HFFc6 (cell line): ENCODE results near the gene MPRIP. TPM values are rescaled to one million over a fixed set of nuclear protein-coding genes. Genes with fewer than 3 reads are reported as not detected.

Experiments
- DNase-seq: peaks from one replicate; pipeline ENCODE4 v3.0.0-alpha.2; 2018
- H3K27ac Mint-ChIP-seq: 2 replicates; pipeline ENCODE4 v1.8.0; 2020; ENCODE audit warnings: mild to moderate bottlenecking, mixed read lengths
- H3K27me3 Mint-ChIP-seq: 2 replicates; pipeline ENCODE4 v1.8.0; 2021; ENCODE audit warnings: mild to moderate bottlenecking, moderate library complexity, mixed read lengths; ENCODE audit not compliant: insufficient read depth
- H3K36me3 Mint-ChIP-seq: 2 replicates; pipeline ENCODE4 v1.8.0; 2021; ENCODE audit warnings: low read depth, mixed read lengths
- H3K4me1 Mint-ChIP-seq: 2 replicates; pipeline ENCODE4 v1.8.0; 2020; ENCODE audit warnings: low read depth, mixed read lengths
- H3K4me3 Mint-ChIP-seq: 2 replicates; pipeline ENCODE4 v1.8.0; 2020; ENCODE audit warnings: mild to moderate bottlenecking, moderate library complexity, mixed read lengths
- H3K9me3 Mint-ChIP-seq: 2 replicates; pipeline ENCODE4 v1.8.0; 2020; ENCODE audit warnings: mild to moderate bottlenecking, mixed read lengths
- total RNA-seq, 6 experiments: library from RNA; stranded (reverse); fragmentation: NEBNext Ultra II Directional; extraction: Animal tissue kit (Norgen Biotek cat#: 25700); gene quantifications; 2 replicates in 1 of 6; 3 replicates in 5 of 6; pipeline ENCODE4 v1.2.3, GENCODE V29; 2021
- TF ChIP-seq, protein P1 (sequence below): fragments of 200-600 bp; sonication (generic); IDR thresholded peaks from 2 replicates; pipeline ENCODE4 v1.5.0; 2021; ENCODE audit warnings: antibody characterized with exemption, mild to moderate bottlenecking

The MPRIP gene
- total RNA-seq, 6 experiments from 2014 or later = 350 to 409 (median 372) TPM

DNA sequence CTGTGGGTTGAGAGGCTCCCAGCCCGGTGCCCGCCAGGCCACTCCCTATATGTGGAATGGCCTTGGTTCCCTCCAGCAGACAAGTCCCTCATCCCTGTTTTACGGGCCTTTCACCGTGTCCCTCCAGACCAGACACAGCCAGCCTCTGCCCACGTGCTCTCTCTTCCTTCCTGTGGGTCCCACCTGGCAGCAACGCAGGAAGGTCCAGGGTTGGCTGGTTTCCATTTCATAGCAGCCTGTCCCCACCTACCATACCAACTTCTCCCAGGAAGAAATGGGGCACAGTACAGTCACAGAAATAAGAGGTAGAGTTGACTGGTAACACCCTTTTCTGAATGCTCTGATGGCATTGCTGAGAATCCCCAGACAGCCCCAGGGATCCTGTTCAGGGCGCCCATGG is 128.9 kb downstream of the MPRIP start:
- H3K27ac Mint-ChIP-seq = peak overlapping the region; percentile 2; the same call in 1 of the 2 replicates
- H3K36me3 Mint-ChIP-seq = peaks cover 8% of the 10 kb centered on the region
- peaks cover 10% of the 10 kb centered on the region for H3K27me3 Mint-ChIP-seq
- no peak for DNase-seq
- no peaks in the 10 kb centered on the region for H3K4me1 Mint-ChIP-seq
- TF ChIP-seq, protein P1, sequence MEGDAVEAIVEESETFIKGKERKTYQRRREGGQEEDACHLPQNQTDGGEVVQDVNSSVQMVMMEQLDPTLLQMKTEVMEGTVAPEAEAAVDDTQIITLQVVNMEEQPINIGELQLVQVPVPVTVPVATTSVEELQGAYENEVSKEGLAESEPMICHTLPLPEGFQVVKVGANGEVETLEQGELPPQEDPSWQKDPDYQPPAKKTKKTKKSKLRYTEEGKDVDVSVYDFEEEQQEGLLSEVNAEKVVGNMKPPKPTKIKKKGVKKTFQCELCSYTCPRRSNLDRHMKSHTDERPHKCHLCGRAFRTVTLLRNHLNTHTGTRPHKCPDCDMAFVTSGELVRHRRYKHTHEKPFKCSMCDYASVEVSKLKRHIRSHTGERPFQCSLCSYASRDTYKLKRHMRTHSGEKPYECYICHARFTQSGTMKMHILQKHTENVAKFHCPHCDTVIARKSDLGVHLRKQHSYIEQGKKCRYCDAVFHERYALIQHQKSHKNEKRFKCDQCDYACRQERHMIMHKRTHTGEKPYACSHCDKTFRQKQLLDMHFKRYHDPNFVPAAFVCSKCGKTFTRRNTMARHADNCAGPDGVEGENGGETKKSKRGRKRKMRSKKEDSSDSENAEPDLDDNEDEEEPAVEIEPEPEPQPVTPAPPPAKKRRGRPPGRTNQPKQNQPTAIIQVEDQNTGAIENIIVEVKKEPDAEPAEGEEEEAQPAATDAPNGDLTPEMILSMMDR = no peak
- no peaks in the 10 kb centered on the region for H3K9me3 Mint-ChIP-seq
- no peak overlapping the region for H3K4me3 Mint-ChIP-seq

DNA sequence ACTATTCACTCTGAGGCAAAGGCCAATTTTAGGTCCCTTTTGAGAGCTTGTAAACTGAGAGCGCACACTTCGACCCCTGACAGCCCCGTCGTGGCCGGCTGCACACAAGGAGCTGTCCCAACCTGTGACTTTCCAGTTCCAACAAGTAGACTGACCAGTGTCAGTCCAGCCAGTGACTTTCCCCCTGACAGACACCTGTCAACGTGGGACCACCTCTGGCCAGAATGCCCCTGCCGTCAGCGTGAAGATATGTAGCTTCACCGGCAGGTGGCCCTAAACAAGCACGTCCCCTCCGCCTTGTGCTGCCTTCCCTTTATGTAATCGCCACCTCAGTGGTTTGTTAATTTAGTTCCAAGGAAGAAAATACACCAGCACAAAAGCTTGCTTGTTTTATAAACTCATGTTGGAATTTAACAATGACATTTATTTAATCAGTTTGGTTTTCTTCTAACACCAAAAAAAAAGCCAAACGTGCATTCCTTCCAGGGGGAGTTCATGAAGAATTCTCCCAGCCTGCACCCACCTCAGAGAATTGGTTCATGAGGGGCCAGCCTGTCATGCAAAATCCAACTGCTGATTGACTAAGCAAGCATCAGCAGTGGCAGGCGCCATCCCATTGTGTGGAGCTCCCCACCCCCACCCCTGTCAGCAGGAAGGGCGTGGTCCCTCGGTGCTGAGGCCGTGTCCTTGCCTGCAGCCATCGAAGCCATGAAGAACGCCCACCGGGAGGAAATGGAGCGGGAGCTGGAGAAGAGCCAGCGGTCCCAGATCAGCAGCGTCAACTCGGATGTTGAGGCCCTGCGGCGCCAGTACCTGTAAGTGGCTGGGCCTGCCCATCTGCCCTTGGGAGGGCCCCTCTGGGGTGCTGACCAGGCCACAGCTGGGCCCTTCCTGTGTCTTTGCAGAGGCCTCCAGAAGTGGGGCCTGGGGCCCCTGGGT is 130.0 kb downstream of the MPRIP start:
- TF ChIP-seq, protein P1 = no peak
- H3K27me3 Mint-ChIP-seq = peaks cover 10% of the 10 kb centered on the region
- peaks cover 11% of the 10 kb centered on the region for H3K36me3 Mint-ChIP-seq
- no peaks in the 10 kb centered on the region for H3K9me3 Mint-ChIP-seq
- H3K4me3 Mint-ChIP-seq = no peak overlapping the region
- no peak for DNase-seq
- no peak overlapping the region for H3K27ac Mint-ChIP-seq
- H3K4me1 Mint-ChIP-seq = no peaks in the 10 kb centered on the region

DNA sequence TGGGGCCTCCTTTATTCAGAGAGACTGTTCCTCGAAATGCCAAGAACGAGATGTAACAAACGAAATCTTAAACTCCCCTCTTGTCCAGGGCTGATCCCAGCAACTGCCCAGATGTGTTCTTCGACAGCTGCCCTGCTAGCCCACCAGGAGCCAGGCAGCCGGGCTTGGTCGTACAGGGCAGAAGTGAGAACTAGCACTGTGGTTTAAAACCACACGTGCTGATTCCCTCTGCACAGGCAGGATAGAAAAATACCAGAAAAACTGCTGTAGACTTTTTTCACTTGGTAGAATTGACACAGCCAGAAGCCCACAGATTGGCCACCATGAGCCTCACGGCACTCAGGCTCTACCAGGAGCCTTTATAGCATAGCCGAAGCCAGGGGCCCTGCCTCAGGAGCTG is 130.7 kb downstream of the MPRIP start:
- TF ChIP-seq, protein P1 = no peak
- H3K4me3 Mint-ChIP-seq = no peak overlapping the region
- no peak overlapping the region for H3K27ac Mint-ChIP-seq
- peaks cover 18% of the 10 kb centered on the region for H3K36me3 Mint-ChIP-seq
- no peaks in the 10 kb centered on the region for H3K9me3 Mint-ChIP-seq
- H3K27me3 Mint-ChIP-seq = peaks cover 10% of the 10 kb centered on the region
- H3K4me1 Mint-ChIP-seq = no peaks in the 10 kb centered on the region
- no peak for DNase-seq

- 0 out of 2 replicates have a peak, but pooled peaks cover 4% of the 10 kb centered on the region for H3K4me1 Mint-ChIP-seq
- DNase-seq = no peak
- peaks cover 9% of the 10 kb centered on the region for H3K27me3 Mint-ChIP-seq
- no peak overlapping the region for H3K4me3 Mint-ChIP-seq
- peaks cover 22% of the 10 kb centered on the region for H3K36me3 Mint-ChIP-seq
- no peak overlapping the region for H3K27ac Mint-ChIP-seq
- H3K9me3 Mint-ChIP-seq = no peaks in the 10 kb centered on the region
- TF ChIP-seq, protein P1 = no peak
These were observed 131.7 kb downstream of the MPRIP start for GRCh38 chr17:17173921-17174320.

DNA sequence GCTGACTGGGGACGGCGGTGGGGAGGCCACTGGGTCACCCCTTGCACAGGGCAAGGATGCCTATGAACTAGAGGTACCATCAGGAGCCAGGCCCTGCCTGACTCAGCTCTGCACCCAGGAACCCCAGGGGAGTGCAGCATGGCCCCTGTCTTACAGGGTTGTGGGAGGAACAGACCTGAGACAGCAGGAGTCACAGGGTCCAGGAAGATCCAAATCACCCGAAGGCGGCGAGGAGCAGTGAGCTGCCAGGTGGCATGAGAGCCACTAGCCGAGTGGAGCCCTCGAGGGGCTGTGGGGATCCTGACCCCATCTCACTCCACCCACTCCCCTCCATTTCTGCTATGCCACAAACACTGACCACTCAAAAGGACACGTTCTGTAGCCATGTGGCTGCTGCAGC is 133.1 kb downstream of the MPRIP start:
- Mint-ChIP-seq H3K9me3 (no peaks in the 10 kb centered on the region), H3K4me1 (peaks cover 9% of the 10 kb centered on the region), H3K36me3 (peaks cover 28% of the 10 kb centered on the region), H3K4me3 (no peak overlapping the region), H3K27ac (no peak overlapping the region), H3K27me3 (peaks cover 9% of the 10 kb centered on the region)
- TF ChIP-seq, protein P1 = no peak
- no peak for DNase-seq
